HCT116 (cell line): ENCODE data around the gene FSCN2. TPM values are rescaled to one million over a fixed set of nuclear protein-coding genes. Genes with fewer than 3 reads are reported as not detected.

Experiments used
- ATAC-seq: fragments of 200-7000 bp; cut with Tn5 transposase; 2 replicates; pipeline ENCODE4 v1.9.1; 2020; ENCODE audit warnings: mild to moderate bottlenecking, moderate library complexity
- BruUV-seq: library from RNA; stranded (reverse); fragments of 400-500 nt; replicated peaks from 2 replicates; lab custom pipeline; 2021; lab: Mats Ljungman, UMichigan
- CTCF ChIA-PET: fragments of 300-600 bp; sonication (Branson Sonifier 250); formaldehyde crosslinking; loops from one replicate; lab custom pipeline; 2021; ENCODE audit warnings: antibody characterized with exemption; lab: Charles Lee
- POLR2A ChIA-PET: fragments of 300-600, 350-600 bp; sonication (Branson Sonifier 250); formaldehyde crosslinking; loops from one replicate; lab custom pipeline; 2021; ENCODE audit warnings: antibody characterized with exemption; lab: Charles Lee
- RAD21 ChIA-PET, 2 experiments: fragments of 300-600 bp; sonication (Branson Sonifier 250); formaldehyde crosslinking; loops; one replicate each; lab custom pipeline; 2023; ENCODE audit warnings: low total read pairs in 2 of 2; ENCODE audit not compliant: uncharacterized antibody in 2 of 2, unreplicated experiment in 2 of 2, low non-redundant PET in 1 of 2; lab: Charles Lee
- DNase-seq: peaks from one replicate; pipeline ENCODE4 v3.0.0-alpha.2; 2010; ENCODE audit warnings: low read depth, low spot score
- H2AFZ ChIP-seq: fragments of 200-600 bp; shearing (Covaris generic), sonication (generic); 2 replicates; pipeline ENCODE4 v1.6.1; 2017; ENCODE audit warnings: low read depth, mixed run types, mixed read lengths, antibody characterized with exemption, low read length; ENCODE audit not compliant: poor library complexity, severe bottlenecking
- H3K27ac ChIP-seq: 2 replicates; pipeline ENCODE4 v1.5.1; 2012; ENCODE audit warnings: low read depth, low read length
- H3K27me3 ChIP-seq: fragments of 200-600 bp; sonication (generic); 2 replicates; pipeline ENCODE4 v1.6.1; 2016; ENCODE audit warnings: mixed run types, low read length, mixed read lengths; ENCODE audit not compliant: insufficient read depth
- H3K36me3 ChIP-seq, 2 experiments: fragments of 200-500 bp in 1 of 2; fragments of 200-600 bp in 1 of 2; sonication (Bioruptor generic) in 1 of 2; sonication (generic) in 1 of 2; 2 replicates each; pipeline versions ENCODE4 v1.5.1 to v1.6.1; 2014 to 2016; ENCODE audit warnings: low read length in 2 of 2, inconsistent platforms in 1 of 2, mixed read lengths in 1 of 2, mixed run types in 1 of 2; ENCODE audit not compliant: insufficient read depth in 2 of 2, control insufficient read depth in 1 of 2
- H3K4me1 ChIP-seq, 2 experiments: fragments of 200-600 bp in 1 of 2; sonication (generic) in 1 of 2; 2 replicates each; pipeline versions ENCODE4 v1.5.1 to v1.6.1; 2012 to 2017; ENCODE audit warnings: low read length in 2 of 2, inconsistent platforms in 1 of 2, mild to moderate bottlenecking in 1 of 2, mixed read lengths in 1 of 2, mixed run types in 1 of 2, moderate library complexity in 1 of 2; ENCODE audit not compliant: insufficient read depth in 2 of 2, control insufficient read depth in 1 of 2
- H3K4me2 ChIP-seq: fragments of 200-600 bp; sonication (generic); 2 replicates; pipeline ENCODE4 v1.6.1; 2017; ENCODE audit warnings: mixed run types, low read length, mixed read lengths
- H3K4me3 ChIP-seq, 2 experiments: fragments of 200-600 bp in 1 of 2; sonication (generic) in 1 of 2; replicated peaks in 1 of 2; 2 replicates each; pipeline ENCODE4 v1.5.1; 2011 to 2016; ENCODE audit warnings: low read length in 2 of 2, control low read depth in 1 of 2, low read depth in 1 of 2, mild to moderate bottlenecking in 1 of 2, mixed read lengths in 1 of 2, mixed run types in 1 of 2
- H3K79me2 ChIP-seq: fragments of 200-600 bp; sonication (generic); 2 replicates; pipeline ENCODE4 v1.6.1; 2017; ENCODE audit warnings: mild to moderate bottlenecking, mixed run types, low read length, moderate library complexity, mixed read lengths; ENCODE audit not compliant: insufficient read depth
- H3K9ac ChIP-seq: fragments of 200-600 bp; sonication (generic); 2 replicates; pipeline ENCODE4 v1.6.1; 2016; ENCODE audit warnings: low read length, mixed read lengths
- H3K9me2 ChIP-seq: fragments of 200-600 bp; sonication (generic), shearing (Covaris generic); 2 replicates; pipeline ENCODE4 v1.6.1; 2017; ENCODE audit warnings: mixed run types, mild to moderate bottlenecking, moderate library complexity; ENCODE audit not compliant: insufficient read depth
- H3K9me3 ChIP-seq, 2 experiments: fragments of 200-500 bp in 1 of 2; fragments of 200-600 bp in 1 of 2; sonication (Bioruptor generic) in 1 of 2; sonication (generic) in 1 of 2; 2 replicates each; pipeline ENCODE4 v1.6.1; 2014 to 2017; ENCODE audit warnings: low read length in 2 of 2, mixed read lengths in 2 of 2, inconsistent platforms in 1 of 2, low read depth in 1 of 2, mild to moderate bottlenecking in 1 of 2, mixed run types in 1 of 2, moderate library complexity in 1 of 2; ENCODE audit not compliant: control insufficient read depth in 1 of 2, insufficient read depth in 1 of 2
- H4K20me1 ChIP-seq: fragments of 200-600 bp; sonication (generic), shearing (Covaris generic); 2 replicates; pipeline ENCODE4 v1.6.1; 2017; ENCODE audit warnings: mixed run types, mild to moderate bottlenecking, moderate library complexity; ENCODE audit not compliant: insufficient read depth
- CBX3 ChIP-seq: IDR thresholded peaks from 2 replicates; pipeline ENCODE4 v1.6.1; 2012; ENCODE audit warnings: low read depth
- CEBPB ChIP-seq: IDR thresholded peaks from 2 replicates; pipeline ENCODE4 v1.6.1; 2012; ENCODE audit warnings: low read depth
- EGR1 ChIP-seq: IDR thresholded peaks from 2 replicates; pipeline ENCODE4 v1.6.1; 2012; ENCODE audit warnings: low read depth
- ELF1 ChIP-seq: IDR thresholded peaks from 2 replicates; pipeline ENCODE4 v1.6.1; 2012; ENCODE audit warnings: low read depth, borderline replicate concordance
- EZH2phosphoT487 ChIP-seq: fragments of 200-600 bp; IDR thresholded peaks from 2 replicates; pipeline ENCODE4 v1.6.1; 2018; ENCODE audit warnings: antibody characterized with exemption, borderline replicate concordance
- JUND ChIP-seq: IDR thresholded peaks from 2 replicates; pipeline ENCODE4 v1.6.1; 2012
- POLR2A ChIP-seq: IDR thresholded peaks from 2 replicates; pipeline ENCODE4 v1.7.0; 2011; ENCODE audit warnings: borderline replicate concordance; ENCODE audit not compliant: insufficient read depth, insufficient read length; ENCODE audit errors: extremely low read depth
- RAD21 ChIP-seq: IDR thresholded peaks from 2 replicates; pipeline ENCODE4 v1.6.1; 2012; ENCODE audit warnings: low read depth, mild to moderate bottlenecking
- SIN3A ChIP-seq: IDR thresholded peaks from 2 replicates; pipeline ENCODE4 v1.6.1; 2012; ENCODE audit warnings: low read depth
- SP1 ChIP-seq: IDR thresholded peaks from 2 replicates; pipeline ENCODE4 v1.6.1; 2012; ENCODE audit warnings: low read depth
- TCF7L2 ChIP-seq: IDR thresholded peaks from 2 replicates; pipeline ENCODE4 v1.7.0; 2011; ENCODE audit warnings: borderline replicate concordance, inconsistent platforms; ENCODE audit not compliant: insufficient read depth, insufficient read length; ENCODE audit errors: extremely low read depth
- YY1 ChIP-seq: IDR thresholded peaks from 2 replicates; pipeline ENCODE4 v1.6.1; 2011; ENCODE audit warnings: low read length, low read depth, moderate library complexity, mild to moderate bottlenecking; ENCODE audit not compliant: insufficient replicate concordance; ENCODE audit errors: extremely low read depth
- ZBTB33 ChIP-seq: IDR thresholded peaks from 2 replicates; pipeline ENCODE4 v1.6.1; 2011; ENCODE audit warnings: mild to moderate bottlenecking, low read length, moderate library complexity; ENCODE audit not compliant: insufficient replicate concordance; ENCODE audit errors: extremely low read depth
- ZFX ChIP-seq: fragments of 450-650 bp; IDR thresholded peaks from 2 replicates; pipeline ENCODE4 v1.6.1; 2017
- ZNF274 ChIP-seq: fragments of 200-500 bp; sonication (Bioruptor generic); IDR thresholded peaks from 2 replicates; pipeline ENCODE4 v1.6.1; 2014; ENCODE audit warnings: mild to moderate bottlenecking, low read depth, low read length, inconsistent platforms
- intact Hi-C: fragments of 100-400 bp; cut with micrococcal nuclease; formaldehyde crosslinking; loops from 2 replicates; pipeline ENCODE4 v1.10.0; 2022
- total RNA-seq: library from RNA; stranded (reverse); gene quantifications from one replicate; pipeline ENCODE4 v1.2.1, GENCODE V29; 2021; ENCODE audit not compliant: unreplicated experiment
- TF ChIP-seq, protein P1 (sequence below): IDR thresholded peaks from 2 replicates; pipeline ENCODE4 v1.6.1; 2012
- TF ChIP-seq, protein P2 (sequence below), 3 experiments: fragments of 200-600 bp in 1 of 3; sonication (generic) in 1 of 3; IDR thresholded peaks in 2 of 3; conservative IDR thresholded peaks in 1 of 3; 2 replicates each; pipeline ENCODE4 v1.5.1; 2012 to 2017; ENCODE audit warnings: low read depth in 2 of 3, low read length in 2 of 3, antibody characterized with exemption in 1 of 3, borderline replicate concordance in 1 of 3, control low read depth in 1 of 3, mild to moderate bottlenecking in 1 of 3, mixed read lengths in 1 of 3, mixed run types in 1 of 3, moderate library complexity in 1 of 3; ENCODE audit not compliant: insufficient read depth in 1 of 3

The FSCN2 gene
- total RNA-seq, 1 experiment from 2014 or later, result 10.1 TPM

DNA sequence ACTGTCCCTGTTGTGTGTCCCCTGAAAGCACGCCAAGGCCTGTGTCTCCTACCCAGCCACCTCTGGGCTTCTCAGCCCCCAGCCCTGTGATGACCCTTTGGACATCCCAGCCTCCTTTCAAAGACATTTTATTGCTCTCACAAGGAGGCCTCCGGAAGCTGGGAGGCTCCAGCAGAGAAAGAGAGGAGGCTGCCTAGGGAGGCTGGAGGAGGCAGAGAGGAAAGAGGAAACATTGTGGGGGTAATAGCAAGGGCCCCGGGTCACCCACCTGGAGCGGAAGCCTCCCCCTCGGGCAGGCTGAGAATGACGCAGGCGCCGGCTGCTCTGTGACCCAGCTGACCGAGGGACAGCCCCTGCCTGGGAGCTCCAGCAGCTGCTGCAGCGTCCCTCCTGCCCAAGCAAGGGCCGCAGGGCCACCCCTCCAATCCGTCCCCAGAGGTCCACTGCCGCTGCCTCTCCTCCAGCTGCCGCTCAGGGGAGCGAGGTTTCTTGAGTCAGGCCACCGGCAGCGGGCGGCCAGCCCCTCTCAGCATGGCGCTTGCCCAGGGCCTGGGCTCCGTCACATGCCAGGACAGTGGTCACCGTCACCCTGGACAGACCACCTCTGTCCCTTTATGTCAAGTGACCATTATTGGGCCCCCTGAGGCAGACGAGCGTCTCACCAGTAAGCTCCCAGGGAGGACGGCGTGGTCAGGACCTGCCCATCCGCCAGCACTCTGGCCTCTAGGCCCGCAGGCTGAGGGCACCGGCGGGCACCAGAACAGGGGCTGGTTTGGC, 44.9 kb upstream of the FSCN2 start (continued):
- no peak for TF ChIP-seq ELF1
- TF ChIP-seq TCF7L2, result no peak
- no peak for TF ChIP-seq ZFX
- no peak for TF ChIP-seq YY1
- TF ChIP-seq JUND, result no peak
- TF ChIP-seq POLR2A, result no peak
- TF ChIP-seq EZH2phosphoT487, result no peak

DNA sequence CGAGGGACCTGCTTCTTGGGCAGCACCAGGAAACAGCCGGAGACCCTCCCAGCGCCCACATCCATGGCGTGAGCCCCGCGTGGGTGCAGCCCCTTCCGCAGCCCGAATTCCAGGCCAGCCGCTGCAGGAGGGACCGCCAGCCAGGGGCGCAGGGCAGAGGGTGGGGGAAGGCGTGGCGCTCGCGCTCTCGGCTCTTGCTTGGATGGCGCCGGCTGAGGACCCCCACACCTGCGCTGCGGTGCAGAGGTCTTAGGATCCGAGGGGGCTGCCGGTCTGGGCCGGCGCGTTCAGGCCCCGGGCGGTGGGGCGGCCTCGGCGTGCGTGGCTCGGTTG, 44.3 kb upstream of the FSCN2 start:
- no peaks in the 10 kb centered on the region for H4K20me1 ChIP-seq
- H3K79me2 ChIP-seq, result no peaks in the 10 kb centered on the region; the same call in 1 of the 2 replicates
- H3K9ac ChIP-seq, result peak overlapping the region; percentile 25; the same call in 1 of the 2 replicates
- H3K4me1 ChIP-seq, result peaks cover 21 to 47% of the 10 kb centered on the region in 2 experiments
- H3K9me3 ChIP-seq, result no peaks in the 10 kb centered on the region
- no peak for DNase-seq
- peak overlapping the region; percentile 74 for H3K27ac ChIP-seq
- ChIA-PET CTCF (interaction anchor here (1.0 to 1.9 kb wide), 7 partner anchors 10 to 192 kb away, joined by 3 to 20 read pairs (median 6); no protein-coding TSS in a partner anchor), POLR2A (interaction anchor here (1.2 to 1.6 kb wide), 3 partner anchors 11 to 119 kb away, joined by 3 to 11 read pairs (median 4); no protein-coding TSS in a partner anchor), RAD21 (interaction anchor here in 1 of 2 experiments (1.0 kb wide), 1 partner anchor 192 kb away, joined by 8 read pairs; no protein-coding TSS in a partner anchor)
- BruUV-seq, result no TSS peak
- H3K36me3 ChIP-seq, result no peaks in the 10 kb centered on the region
- peak overlapping the region; percentile 84 for H3K4me2 ChIP-seq
- intact Hi-C loops, result loop anchor here (1.0 kb wide), 2 partner anchors 53 to 231 kb away; no protein-coding TSS in a partner anchor
- TF ChIP-seq POLR2A, result no peak
- no peak for TF ChIP-seq ZBTB33
- TF ChIP-seq ZNF274, result no peak
- TF ChIP-seq CBX3, result no peak
- no peak for TF ChIP-seq SP1
- no peak for TF ChIP-seq EGR1
- TF ChIP-seq ZFX, result no peak
- no peak for TF ChIP-seq SIN3A
- TF ChIP-seq, protein P1, sequence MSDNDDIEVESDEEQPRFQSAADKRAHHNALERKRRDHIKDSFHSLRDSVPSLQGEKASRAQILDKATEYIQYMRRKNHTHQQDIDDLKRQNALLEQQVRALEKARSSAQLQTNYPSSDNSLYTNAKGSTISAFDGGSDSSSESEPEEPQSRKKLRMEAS, result no peak
- TF ChIP-seq CEBPB, result no peak
- no peak for TF ChIP-seq YY1
- no peak for TF ChIP-seq ELF1
- TF ChIP-seq EZH2phosphoT487, result no peak
- TF ChIP-seq RAD21, result no peak
- TF ChIP-seq, protein P2, sequence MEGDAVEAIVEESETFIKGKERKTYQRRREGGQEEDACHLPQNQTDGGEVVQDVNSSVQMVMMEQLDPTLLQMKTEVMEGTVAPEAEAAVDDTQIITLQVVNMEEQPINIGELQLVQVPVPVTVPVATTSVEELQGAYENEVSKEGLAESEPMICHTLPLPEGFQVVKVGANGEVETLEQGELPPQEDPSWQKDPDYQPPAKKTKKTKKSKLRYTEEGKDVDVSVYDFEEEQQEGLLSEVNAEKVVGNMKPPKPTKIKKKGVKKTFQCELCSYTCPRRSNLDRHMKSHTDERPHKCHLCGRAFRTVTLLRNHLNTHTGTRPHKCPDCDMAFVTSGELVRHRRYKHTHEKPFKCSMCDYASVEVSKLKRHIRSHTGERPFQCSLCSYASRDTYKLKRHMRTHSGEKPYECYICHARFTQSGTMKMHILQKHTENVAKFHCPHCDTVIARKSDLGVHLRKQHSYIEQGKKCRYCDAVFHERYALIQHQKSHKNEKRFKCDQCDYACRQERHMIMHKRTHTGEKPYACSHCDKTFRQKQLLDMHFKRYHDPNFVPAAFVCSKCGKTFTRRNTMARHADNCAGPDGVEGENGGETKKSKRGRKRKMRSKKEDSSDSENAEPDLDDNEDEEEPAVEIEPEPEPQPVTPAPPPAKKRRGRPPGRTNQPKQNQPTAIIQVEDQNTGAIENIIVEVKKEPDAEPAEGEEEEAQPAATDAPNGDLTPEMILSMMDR (IDR thresholded peaks at IDR 0.05 in 2 of 3, conservative IDR thresholded peaks at IDR 0.05 in 1 of 3; ENCODE audit: borderline replicate concordance in 1 of 3, insufficient read depth in 1 of 3, low read depth in 2 of 3, low read length in 2 of 3), result no peak
- 0 out of 4 replicates have a peak overlapping the region, but pooled peaks of 1 of the 2 experiments have one; percentile 11 for H3K4me3 ChIP-seq
- ATAC-seq, result no peak
- H3K9me2 ChIP-seq, result no peaks in the 10 kb centered on the region
- H3K27me3 ChIP-seq, result no peaks in the 10 kb centered on the region
- H2AFZ ChIP-seq, result no peak overlapping the region
